ENCODE measurements around the gene MARK4.

The MARK4 gene

DNA sequence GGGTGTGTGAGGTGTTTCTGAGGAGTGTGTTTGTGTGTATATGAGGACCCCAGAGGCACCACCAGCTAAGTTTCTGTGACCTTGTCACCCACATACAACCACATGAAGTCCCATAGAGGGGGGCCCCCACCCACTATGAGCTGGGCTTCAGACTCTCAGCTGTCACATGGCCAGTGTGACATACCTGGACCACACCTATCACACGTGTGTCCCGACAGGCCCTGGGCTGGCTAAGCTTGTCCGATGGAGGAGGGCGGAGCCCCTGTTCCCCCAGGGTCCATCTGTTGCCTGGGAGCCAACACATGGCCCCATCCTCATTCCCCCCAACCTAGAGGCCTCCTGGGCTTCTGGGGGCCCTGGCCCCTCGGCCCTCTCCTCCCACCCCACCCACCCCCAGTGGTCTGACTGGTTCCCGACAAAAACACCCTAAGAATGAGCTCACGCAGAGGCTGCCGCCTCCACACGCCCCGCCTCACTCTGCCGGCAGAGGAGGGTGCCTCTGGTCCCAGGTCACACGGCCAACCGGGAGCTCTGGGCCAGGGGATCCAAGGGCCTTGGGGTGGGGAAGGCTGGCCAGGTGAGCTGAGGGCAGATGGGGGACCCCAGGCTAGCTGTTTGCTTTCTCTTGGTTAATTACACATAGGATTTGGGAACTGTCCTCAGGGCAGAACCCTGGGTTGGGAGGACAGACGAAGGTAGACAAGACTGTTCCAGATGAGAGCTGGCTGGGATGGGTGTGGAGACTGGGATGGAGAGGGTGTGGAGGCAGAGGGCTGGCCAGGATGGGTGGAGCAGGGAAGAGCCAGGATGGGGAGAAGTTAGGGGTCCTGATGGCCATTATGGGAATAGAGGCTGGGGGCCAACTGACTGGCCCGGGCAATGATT is 93.8 kb downstream of the MARK4 start:
- no peak for DNase-seq

DNA sequence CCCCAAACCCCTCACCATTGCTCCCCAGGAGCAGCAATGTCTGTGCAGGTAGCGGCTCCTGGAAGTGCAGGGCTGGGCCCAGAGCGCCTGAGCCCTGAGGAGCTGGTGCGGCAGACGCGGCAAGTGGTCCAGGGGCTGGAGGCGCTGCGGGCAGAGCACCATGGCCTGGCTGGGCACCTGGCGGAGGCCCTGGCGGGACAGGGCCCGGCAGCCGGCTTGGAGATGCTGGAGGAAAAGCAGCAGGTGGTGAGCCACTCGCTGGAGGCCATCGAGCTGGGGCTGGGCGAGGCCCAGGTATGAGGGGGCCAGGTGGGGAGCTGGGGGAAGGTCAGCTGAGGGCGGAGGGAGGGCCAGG is 94.4 kb downstream of the MARK4 start:
- no peak for DNase-seq

DNA sequence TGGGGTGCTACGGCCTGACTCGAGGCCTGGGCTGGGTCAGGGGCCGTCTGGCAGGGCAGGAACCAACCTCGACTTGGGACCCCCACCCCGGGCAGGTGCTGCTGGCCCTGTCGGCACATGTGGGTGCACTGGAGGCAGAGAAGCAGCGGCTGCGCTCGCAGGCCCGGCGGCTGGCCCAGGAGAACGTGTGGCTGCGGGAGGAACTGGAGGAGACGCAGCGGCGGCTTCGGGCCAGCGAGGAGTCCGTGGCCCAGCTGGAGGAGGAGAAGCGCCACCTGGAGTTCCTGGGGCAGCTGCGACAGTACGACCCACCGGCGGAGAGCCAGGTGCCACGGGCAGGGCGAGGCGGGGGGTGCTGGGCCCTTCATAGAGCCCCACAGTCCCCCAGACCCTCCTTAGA is 95.4 kb downstream of the MARK4 start:
- no peak for DNase-seq

DNA sequence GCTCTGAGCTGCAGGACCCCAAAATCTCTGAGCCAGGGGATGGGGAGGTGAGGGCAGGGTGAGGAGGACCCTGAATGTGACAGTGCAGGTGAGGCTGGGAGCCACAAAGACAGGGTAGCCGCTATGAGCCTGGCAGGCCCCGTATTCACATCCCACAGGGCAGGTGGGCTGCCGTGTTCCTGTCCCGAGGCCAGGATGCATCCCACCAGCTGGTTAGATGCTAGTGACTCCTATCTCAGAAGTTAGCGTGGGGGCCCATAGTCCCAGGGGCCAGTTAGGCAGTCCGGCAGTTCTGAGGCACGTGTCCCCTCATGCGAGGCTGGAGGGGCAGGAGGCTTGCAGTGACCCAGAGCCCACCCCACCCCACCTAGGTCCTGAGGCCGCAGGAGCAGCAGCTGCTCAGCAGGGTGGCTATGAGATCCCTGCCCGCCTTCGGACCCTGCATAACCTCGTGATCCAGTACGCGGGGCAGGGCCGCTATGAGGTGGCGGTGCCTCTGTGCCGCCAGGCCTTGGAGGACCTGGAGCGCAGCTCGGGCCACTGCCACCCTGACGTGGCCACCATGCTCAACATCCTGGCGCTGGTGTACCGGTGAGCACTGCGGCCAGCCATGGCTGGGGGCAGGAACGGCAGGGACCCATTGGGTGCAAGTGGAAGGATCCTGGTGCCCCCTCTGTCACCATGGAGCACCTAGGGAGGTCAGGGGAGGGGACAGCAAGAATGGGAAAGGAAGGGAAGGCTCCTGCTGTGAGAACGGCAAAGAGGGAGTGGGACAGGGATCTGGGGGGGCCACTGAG is 96.7 kb downstream of the MARK4 start:
- DNase-seq: no peak

DNA sequence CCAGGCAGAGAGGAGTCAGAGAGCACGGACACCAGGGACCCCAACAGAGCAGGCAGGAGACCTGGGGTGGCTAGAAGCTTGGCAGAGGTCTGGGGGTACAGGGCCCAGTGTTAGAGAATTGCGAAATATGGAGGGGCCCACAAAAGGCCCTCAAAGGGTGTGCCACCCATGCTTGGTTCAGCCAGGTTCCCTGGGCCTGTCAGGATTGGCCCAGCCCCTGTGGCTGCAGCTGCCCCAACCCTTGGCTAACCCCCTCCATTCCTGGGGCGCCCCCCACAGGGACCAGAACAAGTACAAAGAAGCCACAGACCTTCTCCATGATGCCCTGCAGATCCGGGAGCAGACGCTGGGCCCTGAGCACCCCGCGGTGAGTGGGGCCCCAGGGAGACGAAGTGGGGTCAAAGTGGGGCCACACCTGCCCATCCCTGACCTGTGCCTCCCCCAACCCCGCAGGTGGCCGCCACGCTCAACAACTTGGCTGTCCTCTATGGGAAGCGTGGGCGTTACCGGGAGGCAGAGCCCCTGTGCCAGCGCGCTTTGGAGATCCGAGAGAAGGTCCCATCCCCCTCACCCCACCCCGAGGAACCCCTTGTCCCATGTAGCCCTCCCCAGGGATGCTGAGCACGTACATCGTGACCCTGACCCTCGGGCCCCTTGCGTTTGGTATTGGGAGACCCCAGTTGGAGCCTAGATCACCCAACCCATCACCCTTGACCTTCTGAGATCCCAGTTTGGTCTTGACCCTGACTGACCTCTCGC is 97.5 kb downstream of the MARK4 start:
- no peak for DNase-seq

DNA sequence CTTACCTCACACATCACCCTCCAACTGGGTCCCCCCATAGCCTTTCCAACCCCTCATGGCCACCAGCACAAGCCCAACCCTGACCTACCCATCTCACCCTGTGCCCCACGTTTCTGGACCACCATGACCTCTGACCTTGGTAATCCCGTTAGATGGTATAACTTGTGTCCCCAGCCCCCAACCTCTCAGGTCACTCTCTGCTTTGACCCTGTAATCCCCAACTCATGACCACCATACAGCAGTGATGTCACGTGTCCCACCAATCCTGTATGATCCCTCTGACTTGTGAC is 98.0 kb downstream of the MARK4 start:
- DNase-seq: no peak

DNA sequence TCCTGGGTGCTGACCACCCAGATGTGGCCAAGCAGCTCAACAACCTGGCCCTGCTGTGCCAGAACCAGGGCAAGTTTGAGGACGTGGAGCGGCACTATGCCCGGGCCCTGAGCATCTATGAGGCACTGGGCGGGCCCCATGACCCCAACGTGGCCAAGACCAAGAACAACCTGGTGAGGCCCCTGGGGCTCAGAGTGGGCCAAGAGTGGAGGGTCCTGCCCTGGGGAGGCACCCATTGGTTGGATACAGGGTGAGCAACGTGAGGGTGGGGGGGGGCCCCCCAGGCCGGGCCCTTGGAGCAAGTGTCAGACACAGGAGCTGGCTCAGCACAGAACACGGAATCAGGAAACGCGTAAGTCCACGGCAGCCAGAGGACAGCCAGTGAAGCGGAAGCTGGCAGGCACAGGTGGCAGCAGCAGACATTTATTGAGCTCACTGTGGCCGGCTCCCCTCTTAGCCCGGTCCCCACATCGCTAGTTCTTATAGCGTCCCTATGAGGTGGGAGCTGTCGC is 98.4 kb downstream of the MARK4 start:
- DNase-seq: no peak

DNA sequence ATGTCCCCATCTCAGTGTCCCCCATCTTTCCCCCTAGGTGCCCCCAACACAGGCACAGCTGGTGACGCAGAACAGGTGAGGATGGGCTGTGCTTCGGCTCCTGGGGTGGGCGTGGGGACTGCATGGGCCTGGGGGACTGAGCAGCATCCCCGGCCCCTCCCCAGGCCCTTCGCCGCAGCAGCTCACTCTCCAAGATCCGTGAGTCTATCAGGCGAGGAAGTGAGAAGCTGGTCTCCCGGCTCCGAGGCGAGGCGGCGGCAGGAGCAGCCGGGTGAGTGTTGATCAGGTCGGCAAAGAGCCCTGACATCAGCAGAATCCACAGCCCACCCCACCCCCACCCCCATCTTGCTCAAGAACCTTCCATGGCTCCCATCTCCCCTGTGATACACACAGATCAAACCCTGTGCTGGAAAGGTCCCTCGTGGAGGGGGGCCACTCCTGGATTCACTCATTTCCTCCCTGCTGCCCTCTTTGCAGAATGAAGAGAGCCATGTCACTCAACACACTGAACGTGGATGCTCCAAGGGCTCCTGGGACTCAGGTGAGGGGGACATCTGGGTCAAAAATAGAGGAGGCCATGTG is 99.5 kb downstream of the MARK4 start:
- DNase-seq: no peak

DNA sequence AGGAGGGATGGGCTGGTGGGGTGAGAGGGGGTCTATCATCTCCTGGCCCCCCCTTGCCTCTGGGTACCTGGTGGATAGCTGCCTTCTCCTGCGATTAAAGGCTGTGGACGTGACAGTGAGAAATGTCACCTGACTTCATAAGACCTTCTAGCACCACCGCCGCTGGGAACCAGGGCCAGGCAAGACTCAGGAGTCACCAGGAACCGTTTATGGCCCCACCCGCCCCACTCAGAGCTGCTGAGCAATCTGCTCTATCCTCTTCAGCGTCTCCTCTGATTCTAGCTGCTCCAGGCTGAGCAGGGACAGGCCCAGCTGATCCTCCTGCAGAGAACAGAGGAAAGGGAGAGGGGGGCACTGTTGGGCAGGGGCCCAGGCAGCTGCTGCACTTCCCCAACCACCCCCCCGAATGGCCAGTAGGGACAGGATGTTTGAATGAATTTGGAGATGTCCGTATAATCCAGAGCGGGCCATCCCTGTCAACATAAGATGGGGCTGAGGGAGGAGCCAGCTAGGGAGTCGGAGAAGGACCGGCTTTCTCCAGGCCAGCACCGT is 100.4 kb downstream of the MARK4 start:
- no peak for DNase-seq

DNA sequence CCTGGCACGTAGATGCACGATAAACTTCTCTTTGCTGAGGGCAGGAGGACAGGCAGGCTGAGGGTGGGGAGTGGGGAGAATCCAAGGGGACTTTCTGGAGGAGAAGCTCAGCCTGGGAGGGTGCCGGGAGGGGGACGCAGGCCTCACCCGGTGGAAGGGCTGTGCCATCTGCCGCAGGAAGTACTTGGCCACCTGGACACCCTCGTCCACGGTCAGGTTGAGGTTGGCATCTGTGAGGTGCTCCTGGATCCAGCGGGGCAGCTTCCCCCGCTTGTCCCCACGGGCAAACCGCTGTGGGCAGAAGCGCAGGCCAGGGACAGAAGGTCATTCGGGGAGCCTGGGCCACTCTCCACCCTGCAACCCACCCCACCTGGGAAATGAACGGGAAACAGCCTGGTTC is 101.0 kb downstream of the MARK4 start:
- no peak for DNase-seq

DNA sequence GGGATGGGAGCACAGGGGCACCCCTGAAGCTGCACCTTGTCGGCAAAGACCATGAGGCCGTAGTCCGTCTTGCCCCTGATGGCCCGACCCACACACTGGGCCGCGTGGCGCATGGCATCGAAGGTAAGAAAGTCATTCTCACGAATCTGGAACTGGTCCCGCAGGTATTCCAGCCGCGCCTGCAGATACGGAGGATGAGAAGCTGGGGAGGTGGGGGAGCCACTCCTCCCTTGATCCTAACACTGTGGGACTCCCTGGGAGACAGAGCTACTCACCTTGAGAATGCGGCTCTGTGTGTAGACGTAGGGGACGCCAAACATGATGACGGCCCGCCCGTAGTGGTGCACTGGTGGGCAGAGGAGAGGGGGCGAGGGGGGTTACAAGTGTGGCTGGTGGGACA is 101.4 kb downstream of the MARK4 start:
- no peak for DNase-seq

DNA sequence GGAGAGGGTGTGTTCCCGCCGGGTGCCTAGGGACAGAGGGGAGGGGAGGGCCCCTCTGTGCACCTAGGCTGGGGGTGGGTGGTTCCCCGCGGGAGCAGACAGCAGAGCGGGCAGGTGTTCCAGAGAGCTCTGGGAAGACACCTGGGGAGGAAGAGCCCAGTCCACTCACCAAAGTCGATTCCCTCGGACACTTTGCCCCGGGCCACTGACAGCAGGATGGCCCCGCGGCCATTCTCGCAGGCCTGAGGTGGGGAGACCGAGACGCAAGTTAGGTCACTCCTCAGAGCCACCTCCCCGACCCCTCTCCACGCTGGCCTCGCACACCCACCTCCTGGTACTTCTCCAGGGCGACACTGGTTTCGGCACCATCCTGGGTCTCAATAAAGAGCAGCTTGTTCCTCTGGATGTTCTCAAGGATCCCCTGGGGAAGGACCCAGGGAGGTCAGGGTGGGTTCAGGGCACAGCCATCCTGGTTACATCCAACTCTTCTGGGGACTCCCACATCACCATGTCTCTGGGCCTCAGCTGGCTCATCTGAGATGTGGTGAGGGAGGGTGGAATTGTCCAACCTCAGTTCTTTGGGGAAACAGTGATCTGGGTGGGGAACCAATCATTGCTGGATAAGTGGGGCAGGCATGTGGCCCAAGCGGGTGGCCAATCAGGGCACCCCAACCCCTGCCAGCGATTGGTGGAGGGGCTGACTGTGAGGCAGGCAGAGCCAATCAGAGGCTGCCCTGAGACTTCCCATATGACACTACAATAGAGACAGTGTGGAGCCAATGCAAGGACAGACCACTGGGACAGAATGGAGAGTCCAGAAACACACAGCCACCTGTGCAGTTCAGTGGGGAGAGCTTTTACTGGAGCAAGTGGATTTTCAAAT is 102.1 kb downstream of the MARK4 start:
- no peak for DNase-seq

DNA sequence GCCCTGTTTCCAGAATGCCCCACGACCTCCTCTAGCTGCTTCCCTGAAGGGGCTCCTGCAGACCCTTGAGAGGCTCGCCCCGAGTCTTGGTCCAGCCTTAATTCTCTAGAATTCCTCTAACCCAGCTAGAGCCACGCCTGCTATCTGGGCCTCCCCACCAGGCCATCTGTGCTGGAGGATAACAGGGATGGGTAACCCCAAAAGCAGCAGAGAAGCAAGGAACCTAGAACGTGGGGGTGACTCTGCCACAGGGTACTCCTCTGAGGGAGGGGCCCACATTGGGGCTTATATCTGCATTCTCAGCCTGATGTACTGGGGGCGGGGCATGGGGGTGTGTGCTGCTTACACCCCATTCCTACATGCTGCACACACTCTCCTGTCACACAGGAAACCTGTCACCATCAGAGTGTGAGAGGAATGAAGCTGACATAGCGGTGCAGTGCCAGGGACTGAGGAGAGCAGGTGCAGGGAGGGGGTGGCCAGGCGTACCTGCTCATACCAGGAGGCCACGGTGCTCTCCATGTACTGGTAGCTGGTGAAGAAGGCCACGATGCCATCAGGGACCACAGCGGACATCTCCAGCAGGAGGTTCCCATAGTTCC is 103.3 kb downstream of the MARK4 start:
- DNase-seq: no peak

Measured in midbrain (tissue), 1 donor.